LNCaP clone FGC (cell line): ENCODE measurements around the gene SCN8A.

Source experiments
- DNase-seq: peaks from one replicate; pipeline ENCODE4 v3.0.0-alpha.2; 2011; ENCODE audit warnings: low read depth
- H3K4me3 ChIP-seq: 2 replicates; pipeline ENCODE4 v1.5.1; 2011; ENCODE audit warnings: mild to moderate bottlenecking, low read depth, low read length, control low read depth
- CTCF ChIP-seq: IDR thresholded peaks from 2 replicates; pipeline ENCODE4 v1.5.1; 2012; ENCODE audit warnings: mild to moderate bottlenecking; ENCODE audit not compliant: control insufficient read depth, insufficient read depth; ENCODE audit errors: extremely low read depth

SCN8A gene

GRCh38 chr12:51850965-51851299 is 259.9 kb downstream of the SCN8A start:
- DNase-seq: no peak
- no peak for TF ChIP-seq CTCF
- no peak overlapping the region for H3K4me3 ChIP-seq

- no peak for DNase-seq
- no peak overlapping the region for H3K4me3 ChIP-seq
- TF ChIP-seq CTCF: no peak
Measured at GRCh38 chr12:51851413-51852124, 260.5 kb downstream of the SCN8A start.

GRCh38 chr12:51852404-51853137 is 261.5 kb downstream of the SCN8A start:
- no peak for DNase-seq
- no peak for TF ChIP-seq CTCF
- no peak overlapping the region for H3K4me3 ChIP-seq

GRCh38 chr12:51855586-51856428 is 264.8 kb downstream of the SCN8A start:
- H3K4me3 ChIP-seq: no peak overlapping the region
- no peak for DNase-seq
- no peak for TF ChIP-seq CTCF

GRCh38 chr12:51860986-51861385 is 270.0 kb downstream of the SCN8A start:
- no peak for DNase-seq
- H3K4me3 ChIP-seq: no peak overlapping the region
- TF ChIP-seq CTCF: no peak
